Measurements from ENCODE around the gene EMP2.

The EMP2 gene

DNA sequence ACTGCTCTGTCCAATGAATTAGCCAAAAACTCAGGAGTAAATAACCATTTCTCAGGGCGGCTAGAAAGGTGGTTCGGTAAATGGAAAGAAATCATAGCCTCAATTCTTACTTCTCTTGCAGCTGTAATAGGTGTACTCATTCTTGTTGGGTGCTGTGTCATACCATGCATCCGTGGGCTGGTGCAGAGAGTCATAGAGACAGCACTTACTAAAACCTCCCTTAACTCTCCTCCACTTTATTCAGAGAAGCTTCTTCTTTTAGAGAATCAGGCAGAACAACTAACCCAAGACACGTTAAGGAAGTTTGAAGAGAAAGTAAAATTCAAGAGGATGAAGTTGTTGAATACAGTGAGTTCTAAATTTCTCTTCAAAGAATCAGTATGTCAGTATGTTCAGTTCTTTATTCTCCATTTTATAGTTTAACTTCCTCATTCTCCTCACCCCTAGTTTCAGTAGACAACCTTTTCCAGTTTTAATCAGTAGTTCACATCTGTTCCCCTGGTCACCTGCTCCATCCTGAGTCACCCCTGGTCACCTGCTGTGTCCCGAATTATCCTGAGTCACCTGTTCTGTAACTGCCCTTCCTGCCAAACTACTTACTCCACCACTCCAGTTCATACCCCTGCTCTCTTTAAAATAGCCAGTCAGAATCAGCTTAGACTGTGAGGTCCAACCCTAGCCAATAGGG is 85.9 kb downstream of the EMP2 start:
- in situ Hi-C loops (cut with MboI; ENCODE audit: low sequenced_read_pairs): no loop called here

DNA sequence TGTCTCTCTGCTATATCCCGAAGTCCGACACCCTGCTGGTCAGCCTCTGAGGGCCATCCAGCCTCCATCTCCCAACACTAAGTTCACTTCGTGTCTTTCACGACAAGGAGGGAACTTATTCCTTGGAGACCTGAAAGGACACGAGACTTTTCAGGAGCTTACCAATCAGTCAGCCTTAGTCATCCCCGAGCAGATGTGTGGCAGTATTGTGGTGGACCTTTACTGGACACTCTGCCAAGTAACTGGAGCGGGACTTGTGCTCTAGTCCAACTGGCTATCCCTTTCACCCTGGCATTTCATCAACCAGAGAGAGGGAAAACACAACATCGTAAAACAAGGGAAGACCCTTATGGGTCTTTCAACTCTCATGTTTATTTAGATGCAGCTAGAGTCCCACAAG is 87.1 kb downstream of the EMP2 start:
- in situ Hi-C loops (cut with MboI; ENCODE audit: low sequenced_read_pairs): no loop called here

- in situ Hi-C loops (cut with MboI; ENCODE audit: low sequenced_read_pairs): no loop called here
Measured at GRCh38 chr16:10490141-10490540, 90.3 kb downstream of the EMP2 start.

GRCh38 chr16:10485698-10486382 is 94.6 kb downstream of the EMP2 start:
- in situ Hi-C loops (cut with MboI; ENCODE audit: low sequenced_read_pairs): no loop called here

DNA sequence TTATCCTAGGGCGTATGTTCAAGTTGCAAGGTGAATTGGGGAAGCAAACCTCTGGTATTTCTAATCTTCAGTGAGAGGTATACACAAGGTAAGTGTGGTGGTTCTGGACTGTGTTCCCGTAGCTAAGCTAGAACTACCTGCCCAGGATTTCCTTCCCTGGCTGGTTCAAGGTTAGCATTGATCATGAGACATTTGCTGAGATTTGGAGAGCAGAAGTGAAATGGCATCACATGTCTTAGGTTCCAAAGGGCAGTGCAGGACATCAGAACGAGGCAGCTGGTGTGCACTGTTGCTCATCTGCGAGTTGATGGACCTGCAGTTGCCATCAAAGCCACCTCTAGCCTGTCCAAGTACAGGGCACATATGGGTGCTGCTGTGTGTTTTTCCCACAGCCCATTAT is 95.2 kb downstream of the EMP2 start:
- in situ Hi-C loops (cut with MboI; ENCODE audit: low sequenced_read_pairs): no loop called here

GRCh38 chr16:10480151-10480550 is 100.2 kb downstream of the EMP2 start:
- in situ Hi-C loops (cut with MboI; ENCODE audit: low sequenced_read_pairs): no loop called here
